ENCODE results near the gene MYOCD.

The MYOCD gene

GRCh38 chr17:12709063-12709462 lies 43.4 kb downstream of the MYOCD start:
- TF ChIP-seq CTCF (IDR thresholded peaks at IDR 0.05; ENCODE audit: low read length) (no peak), EZH2 (IDR thresholded peaks at IDR 0.05; ENCODE audit: borderline replicate concordance, low read length) (no peak)
- no peaks in the 10 kb centered on the region for H3K4me1 ChIP-seq (ENCODE audit: insufficient read depth, low read length, severe bottlenecking)
- H3K36me3 ChIP-seq (ENCODE audit: insufficient read depth, low read length): no peaks in the 10 kb centered on the region
- no peaks in the 10 kb centered on the region for H3K79me2 ChIP-seq (ENCODE audit: insufficient read depth, low read length)
- no peaks in the 10 kb centered on the region for H3K9me2 ChIP-seq (ENCODE audit: low read depth, low read length)
- no peak overlapping the region for H3K4me2 ChIP-seq (ENCODE audit: low read length)
- no peaks in the 10 kb centered on the region for H3F3A ChIP-seq (ENCODE audit: insufficient read depth, low read length)
- no peak overlapping the region for H3K9ac ChIP-seq (ENCODE audit: low read length)
- H3K9me3 ChIP-seq (ENCODE audit: low read length): no peaks in the 10 kb centered on the region
- no peaks in the 10 kb centered on the region for H3K27me3 ChIP-seq (ENCODE audit: insufficient read depth, low read length)
- no peak overlapping the region for H2AFZ ChIP-seq (ENCODE audit: low read length)
- H3K4me3 ChIP-seq (ENCODE audit: low read depth, low read length, poor library complexity, severe bottlenecking): no peak overlapping the region
- H3K27ac ChIP-seq (ENCODE audit: low read depth, low read length, poor library complexity, severe bottlenecking): no peak overlapping the region
- no peaks in the 10 kb centered on the region for H4K20me1 ChIP-seq (ENCODE audit: insufficient read depth, low read length)

GRCh38 chr17:12712415-12712814 lies 46.7 kb downstream of the MYOCD start:
- no peak overlapping the region for H3K4me2 ChIP-seq (ENCODE audit: low read length)
- no peaks in the 10 kb centered on the region for H3K36me3 ChIP-seq (ENCODE audit: insufficient read depth, low read length)
- H3K4me1 ChIP-seq (ENCODE audit: insufficient read depth, low read length, severe bottlenecking): no peaks in the 10 kb centered on the region
- no peaks in the 10 kb centered on the region for H3K27me3 ChIP-seq (ENCODE audit: insufficient read depth, low read length)
- H3F3A ChIP-seq (ENCODE audit: insufficient read depth, low read length): no peaks in the 10 kb centered on the region
- H3K79me2 ChIP-seq (ENCODE audit: insufficient read depth, low read length): no peaks in the 10 kb centered on the region
- no peak overlapping the region for H3K4me3 ChIP-seq (ENCODE audit: low read depth, low read length, poor library complexity, severe bottlenecking)
- H3K9ac ChIP-seq (ENCODE audit: low read length): no peak overlapping the region
- TF ChIP-seq CTCF (IDR thresholded peaks at IDR 0.05; ENCODE audit: low read length) (no peak), EZH2 (IDR thresholded peaks at IDR 0.05; ENCODE audit: borderline replicate concordance, low read length) (no peak)
- H3K9me3 ChIP-seq (ENCODE audit: low read length): no peaks in the 10 kb centered on the region
- H4K20me1 ChIP-seq (ENCODE audit: insufficient read depth, low read length): no peaks in the 10 kb centered on the region
- no peak overlapping the region for H2AFZ ChIP-seq (ENCODE audit: low read length)
- no peak overlapping the region for H3K27ac ChIP-seq (ENCODE audit: low read depth, low read length, poor library complexity, severe bottlenecking)
- no peaks in the 10 kb centered on the region for H3K9me2 ChIP-seq (ENCODE audit: low read depth, low read length)

GRCh38 chr17:12712941-12713340 lies 47.3 kb downstream of the MYOCD start:
- Histone ChIP-seq H3F3A (ENCODE audit: insufficient read depth, low read length) (no peaks in the 10 kb centered on the region), H3K4me2 (ENCODE audit: low read length) (no peak overlapping the region), H3K27me3 (ENCODE audit: insufficient read depth, low read length) (no peaks in the 10 kb centered on the region), H3K9me3 (ENCODE audit: low read length) (no peaks in the 10 kb centered on the region), H3K27ac (ENCODE audit: low read depth, low read length, poor library complexity, severe bottlenecking) (no peak overlapping the region), H2AFZ (ENCODE audit: low read length) (no peak overlapping the region), H3K79me2 (ENCODE audit: insufficient read depth, low read length) (no peaks in the 10 kb centered on the region), H3K9ac (ENCODE audit: low read length) (no peak overlapping the region), H3K4me1 (ENCODE audit: insufficient read depth, low read length, severe bottlenecking) (no peaks in the 10 kb centered on the region), H3K9me2 (ENCODE audit: low read depth, low read length) (no peaks in the 10 kb centered on the region), H3K4me3 (ENCODE audit: low read depth, low read length, poor library complexity, severe bottlenecking) (no peak overlapping the region), H3K36me3 (ENCODE audit: insufficient read depth, low read length) (no peaks in the 10 kb centered on the region), H4K20me1 (ENCODE audit: insufficient read depth, low read length) (no peaks in the 10 kb centered on the region)
- no peak for TF ChIP-seq CTCF (IDR thresholded peaks at IDR 0.05; ENCODE audit: low read length)
- no peak for TF ChIP-seq EZH2 (IDR thresholded peaks at IDR 0.05; ENCODE audit: borderline replicate concordance, low read length)

Measured in OCI-LY1 (cell line).